Measurements from ENCODE around the gene EVX2. TPM values are rescaled to one million over a fixed set of nuclear protein-coding genes. Genes with fewer than 3 reads are reported as not detected.
A peak's percentile ranks its signal among the peaks of the same experiment; 100 is the strongest.

EVX2 gene
- total RNA-seq, 2 donors from 2014 or later: not detected

DNA sequence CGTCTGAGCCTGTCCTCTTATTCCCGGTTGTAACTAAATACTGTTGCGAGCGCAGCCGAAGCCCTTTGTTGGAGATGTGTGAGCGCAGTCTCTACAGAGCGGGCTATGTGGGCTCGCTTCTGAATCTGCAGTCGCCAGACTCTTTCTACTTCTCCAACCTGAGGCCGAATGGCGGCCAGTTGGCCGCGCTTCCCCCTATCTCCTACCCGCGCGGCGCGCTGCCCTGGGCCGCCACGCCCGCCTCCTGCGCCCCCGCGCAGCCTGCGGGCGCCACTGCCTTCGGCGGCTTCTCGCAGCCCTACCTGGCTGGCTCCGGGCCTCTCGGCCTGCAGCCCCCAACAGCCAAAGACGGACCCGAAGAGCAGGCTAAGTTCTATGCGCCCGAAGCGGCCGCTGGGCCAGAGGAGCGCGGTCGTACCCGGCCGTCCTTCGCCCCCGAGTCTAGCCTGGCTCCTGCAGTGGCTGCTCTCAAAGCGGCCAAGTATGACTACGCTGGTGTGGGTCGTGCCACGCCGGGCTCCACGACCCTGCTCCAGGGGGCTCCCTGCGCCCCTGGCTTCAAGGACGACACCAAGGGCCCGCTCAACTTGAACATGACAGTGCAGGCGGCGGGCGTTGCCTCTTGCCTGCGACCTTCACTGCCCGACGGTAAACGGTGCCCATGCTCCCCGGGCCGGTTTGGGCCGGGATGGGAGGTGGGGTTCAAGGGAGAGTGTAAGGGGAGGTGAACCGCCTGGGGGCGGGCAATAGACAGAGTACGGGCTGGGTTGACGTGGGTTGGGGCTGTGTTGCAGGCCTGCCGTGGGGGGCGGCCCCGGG, 16.2 kb upstream of the EVX2 start, which contains the start of gene HOXD12:
HOXD12 (plus strand) TSS at position 68 of the 819 bp plus-strand sequence; CDS start at position 75, 7 bp downstream.
- intact Hi-C loops (cut with DNase I): loop anchor here in 1 of 2 donors (10.0 kb wide), 2 partner anchors 735 to 1605 kb away; no protein-coding TSS in a partner anchor
- no peak for DNase-seq (ENCODE audit: low spot score)

DNA sequence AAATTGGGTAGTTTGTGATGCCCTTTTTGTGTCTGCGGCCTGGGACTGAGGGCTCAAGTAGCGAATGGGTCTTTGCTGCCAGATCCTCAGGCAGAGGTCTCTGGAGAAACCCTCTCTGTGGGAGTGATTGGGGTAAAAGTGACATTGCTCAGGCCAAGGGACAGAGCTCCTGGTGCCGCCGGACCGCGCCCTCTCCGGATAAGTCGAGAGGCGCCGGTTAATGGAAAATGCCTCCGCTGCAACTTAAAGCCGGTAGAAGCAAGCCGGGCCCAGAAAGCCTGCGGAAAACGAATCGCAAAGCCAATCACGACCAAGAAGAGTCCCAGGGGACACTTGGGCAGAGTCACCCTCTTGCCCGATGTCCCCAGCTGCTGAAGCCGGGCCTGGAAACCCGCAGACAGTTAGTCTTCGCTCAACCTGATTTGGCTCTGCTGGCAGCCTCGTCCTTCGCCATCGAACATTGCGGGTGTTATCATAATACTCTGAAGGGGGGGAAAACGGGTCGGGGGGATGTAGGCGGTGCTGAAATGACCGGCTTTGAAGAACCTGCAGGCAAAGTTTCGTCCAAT, 15.5 kb upstream of the EVX2 start:
- no peak for DNase-seq (ENCODE audit: low spot score)
- intact Hi-C loops (cut with DNase I): loop anchor here in 1 of 2 donors (10.0 kb wide), 2 partner anchors 734 to 1604 kb away; no protein-coding TSS in a partner anchor

DNA sequence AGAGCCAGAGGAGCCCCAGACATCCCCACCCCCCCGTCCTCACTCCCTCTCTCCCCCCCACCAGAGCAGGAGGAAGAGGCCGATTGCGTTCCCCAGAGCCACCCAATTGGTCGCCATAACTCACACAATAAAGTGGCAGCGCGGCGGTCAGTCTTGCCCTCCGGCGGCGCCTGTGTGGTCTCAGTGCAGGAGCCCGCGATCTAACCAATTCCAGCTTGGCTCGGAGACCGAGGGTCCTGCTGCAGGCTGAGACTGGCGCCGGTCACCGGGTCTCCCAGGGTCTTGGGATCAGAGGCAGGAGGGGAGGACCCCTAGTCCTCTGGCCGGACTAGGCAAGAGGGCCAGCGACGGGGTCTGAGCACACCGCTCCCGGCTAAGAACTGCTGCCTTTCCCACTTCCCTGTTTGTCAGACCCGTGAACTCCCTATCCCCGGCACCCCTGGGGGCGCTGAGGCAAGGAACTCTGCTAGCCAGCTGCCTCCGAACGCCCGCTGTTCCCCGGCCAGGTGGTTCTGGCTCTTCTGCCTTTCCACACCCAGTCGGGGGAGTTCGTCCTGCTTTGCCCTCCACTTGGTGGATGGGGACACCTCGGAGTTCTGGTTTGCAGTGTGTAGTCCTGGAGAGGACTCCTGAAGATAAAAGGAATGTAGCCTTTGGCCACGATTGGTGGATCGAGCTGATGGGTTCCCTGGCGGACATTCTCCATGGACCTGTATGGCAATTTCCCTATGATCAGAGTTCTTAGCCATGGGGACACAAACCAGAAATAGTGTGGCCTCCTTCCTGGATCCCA, 14.8 kb upstream of the EVX2 start:
- intact Hi-C loops (cut with DNase I): loop anchor here in 1 of 2 donors (10.0 kb wide), 2 partner anchors 734 to 1604 kb away; no protein-coding TSS in a partner anchor
- peak; percentile 78 for DNase-seq (ENCODE audit: low spot score)

DNA sequence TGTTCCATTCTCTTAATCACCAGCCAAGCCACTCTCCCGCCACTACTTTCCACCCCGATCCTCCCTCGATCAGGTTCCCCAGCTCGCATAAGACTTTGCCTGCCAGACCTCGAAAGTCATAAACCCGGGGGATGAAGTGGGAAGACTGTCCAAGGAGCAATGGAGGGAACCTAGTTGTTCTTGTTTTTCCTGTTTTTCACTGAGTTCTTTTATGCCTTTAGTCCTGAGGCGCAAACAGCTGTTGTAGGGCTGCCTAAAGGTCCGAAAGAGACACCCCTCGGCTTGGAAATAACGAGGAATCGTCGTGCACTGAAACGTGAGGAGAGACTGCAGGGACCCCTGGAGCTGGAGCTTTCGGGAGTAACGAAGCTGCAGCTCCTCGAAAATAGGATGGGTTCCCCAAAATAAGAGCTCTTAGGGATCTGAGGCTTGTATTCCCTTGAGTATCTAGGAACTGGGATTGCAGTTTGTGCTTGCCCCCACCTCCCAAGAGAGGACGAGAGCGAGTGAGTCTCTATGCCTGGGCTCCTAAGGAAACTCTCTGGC, 14.1 kb upstream of the EVX2 start:
- intact Hi-C loops (cut with DNase I): loop anchor here in 1 of 2 donors (10.0 kb wide), 2 partner anchors 733 to 1603 kb away; no protein-coding TSS in a partner anchor
- DNase-seq (ENCODE audit: low spot score): no peak

DNA sequence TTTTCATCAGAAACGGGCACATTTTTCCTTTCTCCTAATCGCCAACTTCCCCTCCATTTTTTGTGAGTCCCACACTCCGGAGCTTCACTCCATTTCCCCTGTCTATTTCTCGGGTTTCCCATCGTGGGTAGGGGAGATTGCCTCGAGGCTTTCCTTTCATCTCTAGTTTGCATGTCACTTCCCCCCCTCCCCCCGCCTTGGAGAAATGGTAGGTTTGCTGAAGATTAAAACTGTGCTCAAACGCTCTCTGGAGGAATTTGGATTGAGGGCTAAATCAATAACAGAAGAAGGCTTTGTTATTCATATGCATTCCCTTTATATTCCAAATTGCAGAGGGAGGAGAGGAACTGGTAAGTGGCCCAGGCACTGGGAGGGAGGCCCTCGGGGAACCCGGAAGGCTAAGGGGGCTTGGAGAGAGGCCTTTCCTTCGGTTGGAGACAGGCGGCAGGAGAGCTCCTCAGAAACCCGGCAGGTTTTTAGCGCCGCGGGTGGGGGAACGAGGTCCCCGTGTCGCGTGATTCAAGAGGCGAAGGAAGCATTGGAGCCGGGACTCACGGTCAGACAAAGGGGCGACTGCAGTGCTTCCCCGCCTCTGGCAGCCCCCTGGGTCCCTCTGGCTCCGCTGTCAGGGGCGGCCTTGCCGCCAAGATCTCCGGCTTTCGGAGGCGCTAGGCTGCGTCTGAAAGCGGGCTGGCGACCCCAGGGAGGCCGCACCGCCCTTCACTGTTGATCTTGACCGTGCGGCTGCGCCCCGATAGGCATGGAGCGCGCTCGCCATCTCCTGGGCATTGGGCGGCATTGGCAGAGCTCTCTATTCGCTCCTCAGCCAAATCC, 13.4 kb upstream of the EVX2 start:
- DNase-seq (ENCODE audit: low spot score): peak; percentile 89
- intact Hi-C loops (cut with DNase I): loop anchor here in 1 of 2 donors (10.0 kb wide), 2 partner anchors 732 to 1602 kb away; no protein-coding TSS in a partner anchor

DNA sequence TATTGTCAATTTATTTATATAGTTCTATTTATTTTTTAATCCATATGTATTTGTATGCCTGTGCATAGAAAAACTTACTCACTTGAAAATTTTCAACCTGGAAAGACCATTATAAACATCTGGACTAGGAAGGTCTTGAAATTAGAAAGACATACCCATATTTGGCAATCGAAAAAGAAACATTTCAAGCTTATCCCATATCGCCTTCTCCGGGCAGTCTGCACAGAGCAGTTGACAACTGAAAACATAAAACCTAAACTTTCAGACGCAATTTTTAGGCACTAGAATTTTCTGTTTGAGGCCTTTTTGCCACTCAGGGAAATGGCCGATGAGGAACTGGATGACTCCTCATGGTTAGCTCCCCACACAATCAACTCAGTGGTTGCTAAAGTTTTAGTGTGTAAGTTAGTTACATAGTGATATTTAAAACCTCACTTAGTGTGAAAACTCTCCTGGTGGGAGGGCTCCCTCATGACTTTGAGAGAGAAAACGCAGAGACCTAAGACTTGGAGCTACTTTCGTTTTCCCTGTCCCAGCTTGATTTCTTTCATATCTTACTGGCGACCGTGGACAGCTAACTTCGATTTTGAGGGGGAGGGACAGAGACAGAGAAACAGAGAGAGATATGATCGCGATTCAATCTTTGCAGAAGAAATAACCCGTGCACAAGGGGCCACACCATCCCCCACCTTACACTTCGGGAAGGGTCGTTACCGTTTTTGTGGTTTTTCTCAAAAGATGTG, 12.7 kb upstream of the EVX2 start:
- intact Hi-C loops (cut with DNase I): loop anchor here in 1 of 2 donors (10.0 kb wide), 2 partner anchors 732 to 1602 kb away; no protein-coding TSS in a partner anchor
- DNase-seq (ENCODE audit: low spot score): no peak

DNA sequence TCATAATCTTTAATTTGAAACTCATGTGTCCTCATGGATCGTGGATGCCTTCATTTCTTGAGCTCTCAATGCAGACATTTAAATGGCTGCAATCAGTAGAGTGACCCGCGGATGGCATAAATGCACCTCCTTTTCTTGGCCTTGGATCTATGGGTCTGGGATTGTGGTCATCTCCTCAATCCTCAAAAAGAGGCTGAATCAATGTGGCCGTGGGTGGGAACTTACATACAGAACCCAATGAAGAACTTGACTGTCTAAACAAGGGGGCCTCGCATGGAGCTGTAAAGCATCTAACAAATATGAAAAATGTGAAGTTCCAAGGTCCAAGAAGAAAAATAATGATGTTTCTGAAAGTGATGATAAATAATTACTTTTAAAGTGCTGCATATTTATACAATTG, 11.7 kb upstream of the EVX2 start:
- no peak for DNase-seq (ENCODE audit: low spot score)
- intact Hi-C loops (cut with DNase I): loop anchor here in 1 of 2 donors (10.0 kb wide), 2 partner anchors 731 to 1601 kb away; no protein-coding TSS in a partner anchor

DNA sequence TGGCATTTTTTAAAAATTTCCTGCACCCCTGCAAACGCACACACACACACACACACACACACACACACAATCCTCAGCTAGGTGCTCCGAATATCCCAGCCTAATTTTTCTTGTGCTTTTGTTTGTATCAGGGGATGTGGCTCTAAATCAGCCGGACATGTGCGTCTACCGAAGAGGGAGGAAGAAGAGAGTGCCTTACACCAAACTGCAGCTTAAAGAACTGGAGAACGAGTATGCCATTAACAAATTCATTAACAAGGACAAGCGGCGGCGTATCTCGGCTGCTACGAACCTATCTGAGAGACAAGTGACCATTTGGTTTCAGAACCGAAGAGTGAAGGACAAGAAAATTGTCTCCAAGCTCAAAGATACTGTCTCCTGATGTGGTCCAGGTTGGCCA, 10.6 kb upstream of the EVX2 start:
- DNase-seq (ENCODE audit: low spot score): no peak
- intact Hi-C loops (cut with DNase I): loop anchor here in 1 of 2 donors (10.0 kb wide), 2 partner anchors 730 to 1600 kb away; no protein-coding TSS in a partner anchor

DNA sequence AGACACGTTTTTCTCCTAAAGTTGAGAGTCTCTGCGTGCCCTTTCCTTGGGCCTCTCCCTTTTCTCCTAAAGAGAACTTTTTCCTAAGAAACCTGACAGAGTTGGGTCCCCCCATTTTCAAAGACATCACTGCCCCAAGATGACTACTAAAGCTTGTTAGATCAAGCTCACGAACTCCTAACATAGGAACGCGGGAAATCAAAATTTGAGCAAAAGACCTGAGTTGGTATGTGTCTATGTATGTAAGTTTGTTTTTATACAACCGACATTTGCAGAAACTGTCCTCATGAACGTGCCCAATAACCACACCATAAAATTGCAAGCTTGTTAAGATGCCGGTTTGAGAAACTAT, 10.1 kb upstream of the EVX2 start:
- intact Hi-C loops (cut with DNase I): loop anchor here in 1 of 2 donors (10.0 kb wide), 2 partner anchors 729 to 1599 kb away; no protein-coding TSS in a partner anchor
- no peak for DNase-seq (ENCODE audit: low spot score)

DNA sequence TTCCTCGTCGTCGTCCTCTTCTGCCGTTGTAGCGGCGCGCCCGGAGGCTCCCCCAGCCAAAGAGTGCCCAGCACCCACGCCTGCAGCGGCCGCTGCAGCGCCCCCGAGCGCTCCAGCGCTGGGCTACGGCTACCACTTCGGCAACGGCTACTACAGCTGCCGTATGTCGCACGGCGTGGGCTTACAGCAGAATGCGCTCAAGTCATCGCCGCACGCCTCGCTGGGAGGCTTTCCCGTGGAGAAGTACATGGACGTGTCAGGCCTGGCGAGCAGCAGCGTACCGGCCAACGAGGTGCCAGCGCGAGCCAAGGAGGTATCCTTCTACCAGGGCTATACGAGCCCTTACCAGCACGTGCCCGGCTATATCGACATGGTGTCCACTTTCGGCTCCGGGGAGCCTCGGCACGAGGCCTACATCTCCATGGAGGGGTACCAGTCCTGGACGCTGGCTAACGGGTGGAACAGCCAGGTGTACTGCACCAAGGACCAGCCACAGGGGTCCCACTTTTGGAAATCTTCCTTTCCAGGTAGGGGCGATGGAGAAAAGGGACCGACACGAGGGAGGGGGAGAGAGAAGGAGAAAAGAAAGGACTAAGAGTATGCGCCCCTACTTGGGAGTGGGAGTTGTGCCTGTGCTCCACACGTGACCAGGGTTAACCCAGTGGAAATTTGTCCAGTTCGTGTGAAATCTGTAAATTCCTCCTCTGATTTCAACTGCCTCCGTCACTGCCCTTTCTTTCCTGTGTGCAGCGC, 9.6 kb upstream of the EVX2 start:
- intact Hi-C loops (cut with DNase I): loop anchor here in 1 of 2 donors (10.0 kb wide), 2 partner anchors 729 to 1599 kb away; no protein-coding TSS in a partner anchor
- DNase-seq (ENCODE audit: low spot score): no peak

DNA sequence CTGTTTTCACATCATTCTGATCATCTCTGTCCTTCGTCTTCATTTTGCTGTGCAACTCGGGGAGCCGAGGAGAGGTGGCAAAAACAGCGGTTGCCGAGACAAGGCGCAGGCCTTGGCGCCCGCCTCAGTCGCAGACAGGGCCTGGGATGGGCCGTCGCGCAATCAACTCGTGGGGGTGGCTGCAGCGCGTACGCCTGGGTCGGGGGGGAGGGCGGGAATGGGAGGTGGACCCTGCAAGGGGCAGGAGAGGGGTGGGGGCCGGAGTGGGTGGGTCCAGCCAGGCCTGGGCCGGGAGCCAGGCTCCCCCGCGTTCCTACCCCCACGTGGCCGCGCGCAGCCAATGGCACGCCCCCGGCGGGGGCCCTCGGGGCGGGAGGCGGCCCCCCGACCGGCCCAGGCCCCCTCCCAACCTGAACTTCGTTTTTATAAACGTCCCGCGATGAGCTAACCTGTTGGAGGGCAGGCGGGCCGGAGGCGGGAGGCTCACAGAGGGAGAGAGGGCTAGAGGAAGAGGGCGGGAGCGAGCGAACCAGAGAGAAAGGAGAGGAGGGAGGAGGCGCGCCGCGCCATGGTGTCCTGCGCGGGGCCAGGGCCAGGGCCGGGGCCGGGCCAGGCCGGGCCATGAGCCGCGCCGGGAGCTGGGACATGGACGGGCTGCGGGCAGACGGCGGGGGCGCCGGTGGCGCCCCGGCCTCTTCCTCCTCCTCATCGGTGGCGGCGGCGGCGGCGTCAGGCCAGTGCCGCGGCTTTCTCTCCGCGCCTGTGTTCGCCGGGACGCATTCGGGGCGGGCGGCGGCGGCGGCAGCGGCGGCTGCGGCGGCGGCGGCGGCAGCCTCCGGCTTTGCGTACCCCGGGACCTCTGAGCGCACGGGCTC, 8.7 kb upstream of the EVX2 start, which contains the start of gene HOXD13:
HOXD13 (plus strand) TSS at position 452 of the 875 bp plus-strand sequence; CDS start at position 622, 170 bp downstream.
- peak; percentile 80 for DNase-seq (ENCODE audit: low spot score)
- intact Hi-C loops (cut with DNase I): loop anchor here in 1 of 2 donors (10.0 kb wide), 2 partner anchors 728 to 1598 kb away; no protein-coding TSS in a partner anchor

DNA sequence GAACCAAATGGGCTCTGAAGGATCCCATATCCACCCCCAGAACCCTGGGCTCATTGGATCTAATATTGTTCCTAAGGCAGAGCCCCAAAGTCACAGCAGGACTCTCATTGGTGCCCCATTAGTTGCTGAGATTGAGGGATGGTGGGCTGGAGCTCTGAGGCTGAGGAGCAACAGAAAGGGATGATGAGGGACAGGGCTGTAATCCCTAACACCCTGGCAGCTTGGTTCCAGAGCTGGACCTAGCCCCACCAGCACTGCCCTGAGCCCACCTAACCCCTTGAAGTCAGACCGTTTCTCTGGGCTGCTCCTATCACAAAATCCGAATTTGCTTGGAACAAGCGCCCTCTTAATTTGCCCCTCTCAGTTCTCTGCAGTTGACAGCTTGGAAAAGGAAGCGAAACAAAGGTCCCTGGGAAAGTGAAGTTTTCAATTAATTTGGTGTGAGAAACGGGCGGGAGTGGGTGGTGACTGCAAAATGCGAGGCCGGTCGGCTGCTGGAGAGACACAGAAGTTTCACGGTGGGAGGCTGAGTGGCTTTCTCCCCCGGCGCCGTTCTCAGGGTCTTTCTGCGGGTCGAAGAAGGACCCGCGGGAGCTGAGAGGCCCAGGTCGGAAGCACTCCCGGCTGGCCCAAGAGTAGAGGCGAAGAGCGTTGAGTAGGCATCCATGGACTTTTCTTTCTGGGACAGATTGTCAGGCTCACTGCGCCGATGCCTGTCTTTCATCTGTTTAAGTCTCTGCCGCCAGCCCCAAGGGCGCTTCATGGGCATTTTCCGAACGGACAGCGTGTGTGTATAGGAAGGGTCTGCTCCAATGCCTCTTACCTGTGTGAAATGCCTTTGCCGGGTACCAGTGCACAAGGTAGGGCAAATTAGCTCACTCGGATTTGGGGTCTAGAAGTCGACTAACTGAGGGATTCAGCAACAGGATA, 7.8 kb upstream of the EVX2 start:
- DNase-seq (ENCODE audit: low spot score): no peak
- intact Hi-C loops (cut with DNase I): loop anchor here in 1 of 2 donors (10.0 kb wide), 2 partner anchors 727 to 1597 kb away; no protein-coding TSS in a partner anchor

DNA sequence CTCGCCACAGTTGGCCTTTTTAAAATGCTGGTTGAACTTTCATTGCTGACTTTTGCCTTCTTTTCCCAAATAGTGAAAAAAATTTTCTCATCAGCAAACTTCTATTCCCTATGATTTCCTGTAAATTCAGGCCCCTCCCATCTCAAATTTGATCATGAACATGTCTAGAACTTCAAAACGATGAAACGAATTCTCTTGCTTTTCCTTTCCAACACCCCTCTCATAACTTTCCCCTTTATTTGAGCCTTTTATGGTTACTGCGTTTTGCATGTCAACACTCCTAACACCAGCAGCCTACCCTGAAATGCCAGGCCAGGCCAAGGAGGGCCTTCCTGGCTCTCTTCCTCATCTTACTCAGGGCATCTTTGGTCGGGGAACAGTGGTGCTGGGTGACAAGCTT, 7.1 kb upstream of the EVX2 start:
- no peak for DNase-seq (ENCODE audit: low spot score)
- intact Hi-C loops (cut with DNase I): loop anchor here in 1 of 2 donors (10.0 kb wide), 2 partner anchors 726 to 1596 kb away; no protein-coding TSS in a partner anchor

DNA sequence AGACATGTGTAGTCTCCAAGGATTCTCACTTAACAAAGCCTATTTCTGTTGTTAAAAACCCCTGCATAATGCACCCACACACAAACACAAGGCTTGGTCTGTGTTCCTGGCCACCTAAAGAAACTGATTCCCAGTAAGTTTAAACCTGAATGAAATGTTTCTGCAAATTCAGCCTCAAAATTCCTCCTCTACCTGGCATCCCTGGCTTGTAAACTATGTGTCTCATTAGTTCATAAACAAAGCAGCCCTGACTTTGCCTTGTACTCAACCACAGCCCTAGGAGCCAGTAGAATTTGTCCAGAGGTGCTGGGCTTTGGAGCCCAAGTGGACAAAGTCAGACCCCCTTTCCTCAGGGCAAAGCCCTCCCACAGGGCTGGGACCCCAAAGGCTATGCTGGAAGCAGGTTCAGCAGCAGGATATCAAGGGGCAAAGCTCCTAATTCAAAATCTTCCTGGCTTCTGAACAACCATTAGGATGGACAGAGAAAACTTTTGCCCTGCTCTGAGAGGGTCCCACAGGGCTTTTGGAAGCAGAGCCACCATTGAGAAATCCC, 6.2 kb upstream of the EVX2 start:
- intact Hi-C loops (cut with DNase I): loop anchor here (5.0 to 10.0 kb wide), 4 partner anchors 403 to 1595 kb away; no protein-coding TSS in a partner anchor

More for the DNA sequence above, 6.2 kb upstream of the EVX2 start:
- no peak for DNase-seq (ENCODE audit: low spot score)
